ENCODE measurements around the gene CNN3. TPM values are rescaled to one million over a fixed set of nuclear protein-coding genes. Genes with fewer than 3 reads are reported as not detected.

Gene CNN3
- polyA plus RNA-seq, 4 donors, result 53.5 to 155 (median 95.2) TPM

DNA sequence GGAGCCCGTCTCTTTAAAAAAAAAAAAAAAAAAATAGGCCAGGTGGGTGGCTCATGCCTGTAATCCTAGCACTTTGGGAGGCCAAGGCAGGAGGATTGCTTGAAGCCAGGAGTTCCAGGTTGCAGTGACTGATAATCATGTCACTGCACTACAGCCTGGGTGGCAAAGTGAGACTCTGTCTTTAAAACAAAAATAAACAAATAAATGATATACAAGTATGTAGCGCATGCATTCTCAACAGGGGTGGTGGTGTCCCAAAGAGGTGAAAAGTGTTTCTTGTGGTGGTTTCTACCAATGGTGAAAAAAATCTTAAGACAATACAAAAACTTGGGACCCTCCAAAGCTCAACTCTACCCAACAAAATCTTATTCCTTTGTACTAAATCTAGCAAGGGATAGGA is 17.9 kb downstream of the CNN3 start:
- H3K27me3 ChIP-seq (ENCODE audit: control insufficient read depth in 3 of 3, insufficient read depth in 3 of 3, low read length in 3 of 3), result no peaks in the 10 kb centered on the region
- no peak overlapping the region for H3K4me3 ChIP-seq (ENCODE audit: low read depth in 1 of 3, low read length in 3 of 3)
- peaks cover 0 to 5% (median 0%) of the 10 kb centered on the region in 3 donors for H3K36me3 ChIP-seq (ENCODE audit: control insufficient read depth in 3 of 3, insufficient read depth in 2 of 3, low read depth in 1 of 3, low read length in 3 of 3)
- WGBS, 3 donors, result 86 to 89% (median 89%) methylated on average over 2 of the region's 2 CpGs
- DNase-seq, result no peak
- H3K4me1 ChIP-seq (ENCODE audit: control insufficient read depth in 3 of 3, insufficient read depth in 2 of 3, low read depth in 1 of 3, low read length in 2 of 3), result peaks cover 0 to 11% (median 0%) of the 10 kb centered on the region in 3 donors
- no peaks in the 10 kb centered on the region for H3K9me3 ChIP-seq (ENCODE audit: control insufficient read depth in 2 of 2, insufficient read depth in 1 of 2, low read depth in 1 of 2, low read length in 1 of 2)
- no peak overlapping the region for H3K27ac ChIP-seq (ENCODE audit: low read depth in 1 of 3, low read length in 2 of 3)
- FAIRE-seq, result no peak

GRCh38 chr1:94908190-94908589 is 18.7 kb downstream of the CNN3 start:
- Histone ChIP-seq H3K27ac (ENCODE audit: low read depth in 1 of 3, low read length in 2 of 3) (no peak overlapping the region), H3K9me3 (ENCODE audit: control insufficient read depth in 2 of 2, insufficient read depth in 1 of 2, low read depth in 1 of 2, low read length in 1 of 2) (no peaks in the 10 kb centered on the region), H3K4me3 (ENCODE audit: low read depth in 1 of 3, low read length in 3 of 3) (no peak overlapping the region), H3K4me1 (ENCODE audit: control insufficient read depth in 3 of 3, insufficient read depth in 2 of 3, low read depth in 1 of 3, low read length in 2 of 3) (peaks cover 0 to 4% (median 0%) of the 10 kb centered on the region in 3 donors), H3K36me3 (ENCODE audit: control insufficient read depth in 3 of 3, insufficient read depth in 2 of 3, low read depth in 1 of 3, low read length in 3 of 3) (peaks cover 0 to 5% (median 0%) of the 10 kb centered on the region in 3 donors), H3K27me3 (ENCODE audit: control insufficient read depth in 3 of 3, insufficient read depth in 3 of 3, low read length in 3 of 3) (no peaks in the 10 kb centered on the region)
- DNase-seq (no peak), FAIRE-seq (no peak)
- WGBS, 3 donors, result 85 to 93% (median 91%) methylated on average over 7 of the region's 7 CpGs

DNA sequence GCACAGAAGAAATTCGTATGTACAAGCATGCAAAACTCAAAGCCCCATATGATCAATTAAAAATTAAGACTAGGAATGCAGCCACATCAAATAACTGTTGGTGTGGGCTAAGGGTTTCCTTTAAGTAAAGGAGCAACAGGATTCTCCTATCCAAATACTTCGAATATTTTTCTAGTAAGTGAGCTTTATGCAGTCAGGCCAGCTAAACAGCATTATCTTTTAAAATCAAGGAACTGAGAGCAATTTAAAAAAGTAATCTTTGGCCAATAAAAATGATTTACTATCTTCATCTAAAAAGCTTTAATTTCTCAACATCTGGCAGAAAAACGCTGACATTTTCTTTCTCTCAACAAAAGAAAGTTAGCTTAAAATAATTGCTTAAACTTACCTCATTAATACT is 19.8 kb downstream of the CNN3 start:
- Histone ChIP-seq H3K4me1 (ENCODE audit: control insufficient read depth in 3 of 3, insufficient read depth in 2 of 3, low read depth in 1 of 3, low read length in 2 of 3) (peaks cover 0 to 3% (median 0%) of the 10 kb centered on the region in 3 donors), H3K27ac (ENCODE audit: low read depth in 1 of 3, low read length in 2 of 3) (no peak overlapping the region), H3K27me3 (ENCODE audit: control insufficient read depth in 3 of 3, insufficient read depth in 3 of 3, low read length in 3 of 3) (no peaks in the 10 kb centered on the region), H3K9me3 (ENCODE audit: control insufficient read depth in 2 of 2, insufficient read depth in 1 of 2, low read depth in 1 of 2, low read length in 1 of 2) (no peaks in the 10 kb centered on the region), H3K4me3 (ENCODE audit: low read depth in 1 of 3, low read length in 3 of 3) (no peak overlapping the region), H3K36me3 (ENCODE audit: control insufficient read depth in 3 of 3, insufficient read depth in 2 of 3, low read depth in 1 of 3, low read length in 3 of 3) (peaks cover 0 to 5% (median 0%) of the 10 kb centered on the region in 3 donors)
- DNase-seq, result no peak
- 56 to 65% (median 61%) methylated on average over 3 of the region's 3 CpGs for WGBS, 3 donors
- no peak for FAIRE-seq

GRCh38 chr1:94906382-94906781 is 20.5 kb downstream of the CNN3 start:
- H3K36me3 ChIP-seq (ENCODE audit: control insufficient read depth in 3 of 3, insufficient read depth in 2 of 3, low read depth in 1 of 3, low read length in 3 of 3), result peaks cover 0 to 5% (median 0%) of the 10 kb centered on the region in 3 donors
- no peaks in the 10 kb centered on the region for H3K27me3 ChIP-seq (ENCODE audit: control insufficient read depth in 3 of 3, insufficient read depth in 3 of 3, low read length in 3 of 3)
- DNase-seq (no peak), FAIRE-seq (no peak)
- no peak overlapping the region for H3K27ac ChIP-seq (ENCODE audit: low read depth in 1 of 3, low read length in 2 of 3)
- peaks cover 0 to 3% (median 0%) of the 10 kb centered on the region in 3 donors for H3K4me1 ChIP-seq (ENCODE audit: control insufficient read depth in 3 of 3, insufficient read depth in 2 of 3, low read depth in 1 of 3, low read length in 2 of 3)
- WGBS, 3 donors, result 70 to 90% (median 83%) methylated on average over 5 of the region's 5 CpGs
- no peak overlapping the region for H3K4me3 ChIP-seq (ENCODE audit: low read depth in 1 of 3, low read length in 3 of 3)
- no peaks in the 10 kb centered on the region for H3K9me3 ChIP-seq (ENCODE audit: control insufficient read depth in 2 of 2, insufficient read depth in 1 of 2, low read depth in 1 of 2, low read length in 1 of 2)

DNA sequence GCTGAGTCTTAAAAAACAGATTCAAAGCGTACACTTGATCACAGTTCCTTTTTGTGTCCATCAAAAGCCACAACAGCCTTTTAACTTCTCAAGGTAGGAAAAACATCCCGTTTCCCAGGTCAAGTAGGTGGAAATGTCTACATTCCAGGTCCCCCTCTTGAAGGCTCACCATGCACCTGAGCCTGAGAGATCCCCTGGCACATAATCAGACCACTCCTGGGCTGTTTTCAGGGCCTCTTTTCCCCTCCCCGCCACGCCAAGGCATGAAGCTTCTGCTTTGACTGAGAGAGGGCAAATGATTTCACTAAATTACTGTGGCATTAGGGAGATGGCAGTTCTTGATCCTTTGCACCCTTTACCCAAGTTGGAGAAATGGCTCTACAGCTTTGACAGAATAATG is 21.7 kb downstream of the CNN3 start:
- Histone ChIP-seq H3K27ac (ENCODE audit: low read depth in 1 of 3, low read length in 2 of 3) (no peak overlapping the region), H3K27me3 (ENCODE audit: control insufficient read depth in 3 of 3, insufficient read depth in 3 of 3, low read length in 3 of 3) (no peaks in the 10 kb centered on the region), H3K9me3 (ENCODE audit: control insufficient read depth in 2 of 2, insufficient read depth in 1 of 2, low read depth in 1 of 2, low read length in 1 of 2) (no peaks in the 10 kb centered on the region), H3K4me1 (ENCODE audit: control insufficient read depth in 3 of 3, insufficient read depth in 2 of 3, low read depth in 1 of 3, low read length in 2 of 3) (peaks cover 0 to 3% (median 0%) of the 10 kb centered on the region in 3 donors), H3K4me3 (ENCODE audit: low read depth in 1 of 3, low read length in 3 of 3) (no peak overlapping the region), H3K36me3 (ENCODE audit: control insufficient read depth in 3 of 3, insufficient read depth in 2 of 3, low read depth in 1 of 3, low read length in 3 of 3) (peaks cover 2 to 5% (median 5%) of the 10 kb centered on the region in 3 donors)
- DNase-seq (no peak), FAIRE-seq (no peak)
- WGBS, 3 donors, result 87 to 93% (median 88%) methylated on average over 4 of the region's 4 CpGs

GRCh38 chr1:94903280-94904009 is 23.5 kb downstream of the CNN3 start:
- no peaks in the 10 kb centered on the region for H3K9me3 ChIP-seq (ENCODE audit: control insufficient read depth in 2 of 2, insufficient read depth in 1 of 2, low read depth in 1 of 2, low read length in 1 of 2)
- no peak overlapping the region for H3K4me3 ChIP-seq (ENCODE audit: low read depth in 1 of 3, low read length in 3 of 3)
- H3K27me3 ChIP-seq (ENCODE audit: control insufficient read depth in 3 of 3, insufficient read depth in 3 of 3, low read length in 3 of 3), result no peaks in the 10 kb centered on the region
- FAIRE-seq, result no peak
- WGBS, 3 donors, result 83 to 85% (median 85%) methylated on average over 7 of the region's 7 CpGs
- H3K36me3 ChIP-seq (ENCODE audit: control insufficient read depth in 3 of 3, insufficient read depth in 2 of 3, low read depth in 1 of 3, low read length in 3 of 3), result peaks cover 0 to 5% (median 4%) of the 10 kb centered on the region in 3 donors
- no peak overlapping the region for H3K27ac ChIP-seq (ENCODE audit: low read depth in 1 of 3, low read length in 2 of 3)
- H3K4me1 ChIP-seq (ENCODE audit: control insufficient read depth in 3 of 3, insufficient read depth in 2 of 3, low read depth in 1 of 3, low read length in 2 of 3), result peaks cover 0 to 5% (median 0%) of the 10 kb centered on the region in 3 donors
- no peak for DNase-seq

DNA sequence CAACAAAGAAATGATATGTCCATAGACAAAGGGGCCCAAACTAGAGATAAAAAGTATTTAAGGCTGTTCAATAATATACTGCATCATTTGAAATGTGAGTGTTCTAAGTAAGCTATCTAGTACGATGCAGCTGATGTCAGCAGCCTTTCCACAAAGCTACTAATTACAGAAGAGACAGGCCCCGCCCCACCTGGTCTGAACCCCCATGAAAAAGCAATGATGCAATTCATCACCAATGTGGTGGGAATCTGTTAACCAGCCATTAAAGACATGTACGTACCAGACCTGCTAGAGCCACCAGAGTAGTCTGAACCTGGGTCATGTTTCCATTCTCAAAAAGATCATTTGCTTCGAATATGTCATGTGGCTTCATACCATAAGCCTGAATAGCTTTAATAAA is 25.1 kb downstream of the CNN3 start:
- Histone ChIP-seq H3K9me3 (ENCODE audit: control insufficient read depth in 2 of 2, insufficient read depth in 1 of 2, low read depth in 1 of 2, low read length in 1 of 2) (no peaks in the 10 kb centered on the region), H3K4me1 (ENCODE audit: control insufficient read depth in 3 of 3, insufficient read depth in 2 of 3, low read depth in 1 of 3, low read length in 2 of 3) (peaks cover 0 to 5% (median 0%) of the 10 kb centered on the region in 3 donors), H3K27me3 (ENCODE audit: control insufficient read depth in 3 of 3, insufficient read depth in 3 of 3, low read length in 3 of 3) (no peaks in the 10 kb centered on the region), H3K27ac (ENCODE audit: low read depth in 1 of 3, low read length in 2 of 3) (no peak overlapping the region), H3K36me3 (ENCODE audit: control insufficient read depth in 3 of 3, insufficient read depth in 2 of 3, low read depth in 1 of 3, low read length in 3 of 3) (peaks cover 4 to 7% (median 5%) of the 10 kb centered on the region in 3 donors), H3K4me3 (ENCODE audit: low read depth in 1 of 3, low read length in 3 of 3) (no peak overlapping the region)
- 81 to 85% (median 83%) methylated on average over 4 of the region's 4 CpGs for WGBS, 3 donors
- DNase-seq (no peak), FAIRE-seq (no peak)

DNA sequence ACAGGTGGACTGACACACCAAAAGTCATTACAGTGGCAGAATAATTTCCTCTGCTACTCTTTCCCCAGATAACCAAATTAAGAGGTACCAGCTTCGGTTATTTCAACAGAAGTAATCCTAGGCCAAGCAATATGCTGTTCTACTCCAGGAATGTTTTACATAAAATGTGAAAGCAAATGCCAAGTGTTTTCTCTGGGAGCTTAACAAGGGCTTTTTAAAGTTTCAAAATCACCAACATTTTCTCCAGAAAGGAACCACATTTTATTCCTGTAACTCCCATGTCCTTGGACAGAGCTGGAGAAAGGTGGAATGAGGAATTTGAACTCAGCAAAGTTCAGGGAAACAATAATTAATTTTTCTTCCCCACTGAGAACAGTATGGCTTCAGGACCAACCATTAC is 27.2 kb downstream of the CNN3 start:
- no peak for DNase-seq
- peaks cover 0 to 5% (median 0%) of the 10 kb centered on the region in 3 donors for H3K4me1 ChIP-seq (ENCODE audit: control insufficient read depth in 3 of 3, insufficient read depth in 2 of 3, low read depth in 1 of 3, low read length in 2 of 3)
- no peak overlapping the region for H3K27ac ChIP-seq (ENCODE audit: low read depth in 1 of 3, low read length in 2 of 3)
- H3K36me3 ChIP-seq (ENCODE audit: control insufficient read depth in 3 of 3, insufficient read depth in 2 of 3, low read depth in 1 of 3, low read length in 3 of 3), result peaks cover 4 to 9% (median 7%) of the 10 kb centered on the region in 3 donors
- WGBS, 3 donors, result 62 to 78% (median 69%) methylated on average over 1 of the region's 1 CpG
- no peak overlapping the region for H3K4me3 ChIP-seq (ENCODE audit: low read depth in 1 of 3, low read length in 3 of 3)
- no peaks in the 10 kb centered on the region for H3K9me3 ChIP-seq (ENCODE audit: control insufficient read depth in 2 of 2, insufficient read depth in 1 of 2, low read depth in 1 of 2, low read length in 1 of 2)
- no peak for FAIRE-seq
- no peaks in the 10 kb centered on the region for H3K27me3 ChIP-seq (ENCODE audit: control insufficient read depth in 3 of 3, insufficient read depth in 3 of 3, low read length in 3 of 3)

All from small intestine (tissue), 7 donors.